MM.1S (cell line): ENCODE results near the gene SPDL1.

Experiments used
- EZH2phosphoT487 ChIP-seq: fragments of 300-600 bp; sonication (generic); IDR thresholded peaks from 2 replicates; pipeline ENCODE4 v1.6.1; 2018; ENCODE audit warnings: antibody characterized with exemption, low read length
- TF ChIP-seq, protein P1 (sequence below): fragments of 300-600 bp; sonication (generic); IDR thresholded peaks from 2 replicates; pipeline ENCODE4 v1.5.1; 2016; ENCODE audit warnings: antibody characterized with exemption, low read length, mixed read lengths

GRCh38 chr5:169576181-169576598 is 7.4 kb upstream of the SPDL1 start:
- TF ChIP-seq, protein P1, sequence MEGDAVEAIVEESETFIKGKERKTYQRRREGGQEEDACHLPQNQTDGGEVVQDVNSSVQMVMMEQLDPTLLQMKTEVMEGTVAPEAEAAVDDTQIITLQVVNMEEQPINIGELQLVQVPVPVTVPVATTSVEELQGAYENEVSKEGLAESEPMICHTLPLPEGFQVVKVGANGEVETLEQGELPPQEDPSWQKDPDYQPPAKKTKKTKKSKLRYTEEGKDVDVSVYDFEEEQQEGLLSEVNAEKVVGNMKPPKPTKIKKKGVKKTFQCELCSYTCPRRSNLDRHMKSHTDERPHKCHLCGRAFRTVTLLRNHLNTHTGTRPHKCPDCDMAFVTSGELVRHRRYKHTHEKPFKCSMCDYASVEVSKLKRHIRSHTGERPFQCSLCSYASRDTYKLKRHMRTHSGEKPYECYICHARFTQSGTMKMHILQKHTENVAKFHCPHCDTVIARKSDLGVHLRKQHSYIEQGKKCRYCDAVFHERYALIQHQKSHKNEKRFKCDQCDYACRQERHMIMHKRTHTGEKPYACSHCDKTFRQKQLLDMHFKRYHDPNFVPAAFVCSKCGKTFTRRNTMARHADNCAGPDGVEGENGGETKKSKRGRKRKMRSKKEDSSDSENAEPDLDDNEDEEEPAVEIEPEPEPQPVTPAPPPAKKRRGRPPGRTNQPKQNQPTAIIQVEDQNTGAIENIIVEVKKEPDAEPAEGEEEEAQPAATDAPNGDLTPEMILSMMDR, result no peak
- TF ChIP-seq EZH2phosphoT487, result no peak
